OCI-LY3 (cell line): Measurements from ENCODE around the gene CCDC167.

ENCODE experiments used
- H2AFZ ChIP-seq: fragments of 200-600, 300-600 bp; shearing (Covaris generic); 2 replicates; pipeline ENCODE4 v1.6.0; 2014; ENCODE audit warnings: antibody characterized with exemption, low read depth, low read length
- H3K27ac ChIP-seq: fragments of 200-600, 300-600 bp; sonication (generic); 2 replicates; pipeline ENCODE4 v1.5.1; 2014; ENCODE audit warnings: mild to moderate bottlenecking, low read length, moderate library complexity, mixed read lengths
- H3K27me3 ChIP-seq: fragments of 200-600, 300-600 bp; sonication (generic); 2 replicates; pipeline ENCODE4 v1.6.1; 2014; ENCODE audit warnings: low read depth, low read length, mixed read lengths
- H3K36me3 ChIP-seq: fragments of 200-600, 300-600 bp; sonication (generic); replicated peaks from 2 replicates; pipeline ENCODE3; 2014; ENCODE audit warnings: low read depth, low read length, mixed read lengths
- H3K4me1 ChIP-seq: fragments of 300-600, 200-600 bp; sonication (generic); 2 replicates; pipeline ENCODE4 v1.6.1; 2014; ENCODE audit warnings: low read length, mixed read lengths
- H3K4me2 ChIP-seq: fragments of 200-600, 300-600 bp; sonication (generic); 2 replicates; pipeline ENCODE4 v1.6.1; 2014; ENCODE audit warnings: low read length, mixed read lengths
- H3K4me3 ChIP-seq: fragments of 300-600, 200-600 bp; sonication (generic); 2 replicates; pipeline ENCODE4 v1.5.1; 2014; ENCODE audit warnings: antibody characterized with exemption, mild to moderate bottlenecking, low read length, moderate library complexity
- H3K79me2 ChIP-seq: fragments of 300-600, 200-600 bp; shearing (Covaris generic); 2 replicates; pipeline ENCODE4 v1.6.1; 2014; ENCODE audit warnings: mild to moderate bottlenecking, low read length, mixed read lengths
- H3K9ac ChIP-seq: fragments of 300-600, 200-600 bp; shearing (Covaris generic); 2 replicates; pipeline ENCODE4 v1.6.0; 2014; ENCODE audit warnings: mild to moderate bottlenecking, low read length, moderate library complexity
- H3K9me3 ChIP-seq: fragments of 200-600, 300-600 bp; shearing (Covaris generic); 2 replicates; pipeline ENCODE4 v1.6.1; 2014; ENCODE audit warnings: low read length, mixed read lengths; ENCODE audit not compliant: insufficient read depth
- H4K20me1 ChIP-seq: fragments of 200-600, 300-600 bp; sonication (generic); 2 replicates; pipeline ENCODE4 v1.6.1; 2016; ENCODE audit warnings: low read length, mixed read lengths; ENCODE audit not compliant: insufficient read depth
- EZH2phosphoT487 ChIP-seq: fragments of 200-600 bp; shearing (Covaris generic); IDR thresholded peaks from 2 replicates; pipeline ENCODE4 v1.6.1; 2018; ENCODE audit warnings: antibody characterized with exemption, mixed run types, low read depth
- TF ChIP-seq, protein P1 (sequence below): fragments of 200-600, 300-600 bp; sonication (generic); IDR thresholded peaks from 2 replicates; pipeline ENCODE4 v1.5.1; 2014; ENCODE audit warnings: antibody characterized with exemption, low read length, low read depth

The CCDC167 gene

DNA sequence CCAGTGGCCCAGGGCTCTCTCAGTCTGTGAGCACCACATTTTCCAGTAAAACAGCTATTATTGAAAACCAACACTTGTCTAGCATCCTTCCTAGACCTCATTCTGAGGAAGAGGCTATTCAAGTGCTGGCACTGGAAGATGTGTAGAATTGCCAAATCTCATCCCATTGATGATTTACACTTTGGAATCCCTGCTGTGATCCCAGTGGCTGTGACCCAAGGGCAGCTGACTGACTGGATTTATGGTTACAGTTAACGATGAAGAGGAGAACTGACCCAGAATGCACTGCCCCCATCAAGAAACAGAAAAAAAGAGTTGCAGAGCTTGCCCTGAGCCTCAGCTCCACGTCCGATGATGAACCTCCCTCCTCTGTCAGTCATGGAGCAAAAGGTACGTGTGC, 64.3 kb downstream of the CCDC167 start:
- Histone ChIP-seq H3K36me3 (peaks cover 36% of the 10 kb centered on the region), H4K20me1 (no peaks in the 10 kb centered on the region; the same call in 1 of the 2 replicates), H3K9me3 (no peaks in the 10 kb centered on the region), H3K27ac (no peak overlapping the region), H3K79me2 (peaks cover 34% of the 10 kb centered on the region), H3K4me1 (peaks cover 21% of the 10 kb centered on the region), H3K9ac (no peak overlapping the region), H3K4me3 (no peak overlapping the region), H2AFZ (no peak overlapping the region), H3K4me2 (peak overlapping the region; percentile 69; the same call in 1 of the 2 replicates), H3K27me3 (no peaks in the 10 kb centered on the region)
- TF ChIP-seq, protein P1, sequence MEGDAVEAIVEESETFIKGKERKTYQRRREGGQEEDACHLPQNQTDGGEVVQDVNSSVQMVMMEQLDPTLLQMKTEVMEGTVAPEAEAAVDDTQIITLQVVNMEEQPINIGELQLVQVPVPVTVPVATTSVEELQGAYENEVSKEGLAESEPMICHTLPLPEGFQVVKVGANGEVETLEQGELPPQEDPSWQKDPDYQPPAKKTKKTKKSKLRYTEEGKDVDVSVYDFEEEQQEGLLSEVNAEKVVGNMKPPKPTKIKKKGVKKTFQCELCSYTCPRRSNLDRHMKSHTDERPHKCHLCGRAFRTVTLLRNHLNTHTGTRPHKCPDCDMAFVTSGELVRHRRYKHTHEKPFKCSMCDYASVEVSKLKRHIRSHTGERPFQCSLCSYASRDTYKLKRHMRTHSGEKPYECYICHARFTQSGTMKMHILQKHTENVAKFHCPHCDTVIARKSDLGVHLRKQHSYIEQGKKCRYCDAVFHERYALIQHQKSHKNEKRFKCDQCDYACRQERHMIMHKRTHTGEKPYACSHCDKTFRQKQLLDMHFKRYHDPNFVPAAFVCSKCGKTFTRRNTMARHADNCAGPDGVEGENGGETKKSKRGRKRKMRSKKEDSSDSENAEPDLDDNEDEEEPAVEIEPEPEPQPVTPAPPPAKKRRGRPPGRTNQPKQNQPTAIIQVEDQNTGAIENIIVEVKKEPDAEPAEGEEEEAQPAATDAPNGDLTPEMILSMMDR, result no peak
- no peak for TF ChIP-seq EZH2phosphoT487

DNA sequence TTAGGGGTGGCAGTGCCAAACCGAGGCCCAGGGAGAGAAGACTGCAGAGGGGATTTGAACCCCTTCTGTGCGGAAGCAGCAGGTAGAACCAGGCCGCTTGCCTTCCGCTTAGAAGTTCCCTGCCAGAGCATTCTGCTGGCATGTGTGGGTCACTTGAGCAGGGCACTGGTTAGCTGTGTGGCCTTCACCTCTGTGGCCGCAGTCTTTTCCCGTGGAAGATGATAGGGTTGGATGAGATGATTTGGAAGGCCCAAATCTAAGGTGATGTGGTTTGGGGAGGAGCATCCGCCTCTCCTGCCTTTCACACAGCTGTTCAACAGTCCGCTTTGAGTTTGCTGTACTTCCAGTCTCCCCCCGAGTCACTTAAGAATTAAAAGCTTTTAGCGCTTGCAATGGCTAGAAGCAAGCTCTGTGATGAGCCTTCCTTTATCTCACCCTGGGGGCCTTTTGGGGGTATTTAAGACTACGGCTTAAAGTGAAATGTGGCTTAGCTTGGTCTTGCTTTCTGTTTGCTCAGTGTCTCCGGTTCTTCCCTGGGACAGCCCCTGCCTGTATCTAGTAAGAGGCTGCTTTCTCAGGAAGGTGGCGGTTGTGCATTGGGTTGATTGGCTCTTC, 65.9 kb downstream of the CCDC167 start:
- peak overlapping the region; percentile 69 for H3K4me2 ChIP-seq
- peaks cover 34% of the 10 kb centered on the region for H3K79me2 ChIP-seq
- peak overlapping the region; percentile 91 for H3K9ac ChIP-seq
- H4K20me1 ChIP-seq, result no peaks in the 10 kb centered on the region; the same call in 1 of the 2 replicates
- peak overlapping the region; percentile 91 for H3K4me3 ChIP-seq
- no peaks in the 10 kb centered on the region for H3K27me3 ChIP-seq
- peak overlapping the region; percentile 48 for H2AFZ ChIP-seq
- H3K4me1 ChIP-seq, result peaks cover 21% of the 10 kb centered on the region
- no peaks in the 10 kb centered on the region for H3K9me3 ChIP-seq
- peaks cover 24% of the 10 kb centered on the region for H3K36me3 ChIP-seq
- TF ChIP-seq, protein P1, result no peak
- no peak for TF ChIP-seq EZH2phosphoT487
- H3K27ac ChIP-seq, result peak overlapping the region; percentile 89
